ENCODE measurements around the gene SELENOW.

Gene SELENOW

DNA sequence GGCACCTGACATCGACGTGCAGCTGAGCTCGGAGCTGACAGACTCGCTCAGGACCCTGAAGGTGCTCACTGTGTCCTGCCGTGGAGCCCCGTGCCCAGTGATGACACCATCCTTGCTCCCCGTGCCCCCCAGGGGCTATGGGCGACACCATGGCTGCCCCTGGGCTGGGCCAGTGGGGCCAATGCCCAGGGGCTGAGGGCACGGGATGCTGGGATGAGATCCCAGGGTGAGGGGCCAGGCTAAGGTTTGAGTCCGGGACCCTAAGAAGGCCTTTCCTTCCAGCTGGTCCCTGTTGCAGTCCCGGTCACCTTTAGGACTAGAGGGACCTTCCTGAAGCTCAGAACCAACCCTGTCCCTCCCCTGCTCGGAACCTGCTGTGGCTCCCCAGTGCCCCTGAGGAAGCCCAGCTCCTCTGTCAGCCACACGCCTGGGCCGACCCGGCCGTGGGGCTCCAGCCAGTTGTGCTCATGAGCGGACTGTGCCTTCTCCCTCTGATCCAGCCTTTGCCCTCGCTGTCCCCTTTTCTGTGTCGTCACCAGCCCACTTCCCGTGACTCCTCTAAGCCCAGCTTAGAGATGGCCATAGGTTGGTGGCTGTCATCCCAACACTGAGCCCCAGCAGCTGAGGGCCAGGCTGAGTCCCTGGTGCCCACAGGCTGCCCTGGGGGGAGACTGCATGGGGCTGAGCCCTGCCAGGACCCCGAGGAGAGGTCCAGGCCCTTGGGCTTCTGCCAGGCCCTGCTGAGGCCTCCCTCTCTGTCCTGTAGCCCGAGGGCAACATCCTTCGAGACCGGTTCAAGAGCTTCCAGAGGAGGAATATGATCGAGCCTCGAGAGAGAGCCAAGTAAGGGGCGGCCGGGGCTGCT lies 22.5 kb upstream of the SELENOW start:
- Histone ChIP-seq H3K27ac (no peak overlapping the region), H3K4me1 (no peaks in the 10 kb centered on the region), H3K9me3 (no peaks in the 10 kb centered on the region), H3K4me3 (no peak overlapping the region), H3K36me3 (peaks cover 76 to 98% (median 85%) of the 10 kb centered on the region in 3 donors), H3K27me3 (no peaks in the 10 kb centered on the region)
- no peak for DNase-seq
- TF ChIP-seq, protein P1, sequence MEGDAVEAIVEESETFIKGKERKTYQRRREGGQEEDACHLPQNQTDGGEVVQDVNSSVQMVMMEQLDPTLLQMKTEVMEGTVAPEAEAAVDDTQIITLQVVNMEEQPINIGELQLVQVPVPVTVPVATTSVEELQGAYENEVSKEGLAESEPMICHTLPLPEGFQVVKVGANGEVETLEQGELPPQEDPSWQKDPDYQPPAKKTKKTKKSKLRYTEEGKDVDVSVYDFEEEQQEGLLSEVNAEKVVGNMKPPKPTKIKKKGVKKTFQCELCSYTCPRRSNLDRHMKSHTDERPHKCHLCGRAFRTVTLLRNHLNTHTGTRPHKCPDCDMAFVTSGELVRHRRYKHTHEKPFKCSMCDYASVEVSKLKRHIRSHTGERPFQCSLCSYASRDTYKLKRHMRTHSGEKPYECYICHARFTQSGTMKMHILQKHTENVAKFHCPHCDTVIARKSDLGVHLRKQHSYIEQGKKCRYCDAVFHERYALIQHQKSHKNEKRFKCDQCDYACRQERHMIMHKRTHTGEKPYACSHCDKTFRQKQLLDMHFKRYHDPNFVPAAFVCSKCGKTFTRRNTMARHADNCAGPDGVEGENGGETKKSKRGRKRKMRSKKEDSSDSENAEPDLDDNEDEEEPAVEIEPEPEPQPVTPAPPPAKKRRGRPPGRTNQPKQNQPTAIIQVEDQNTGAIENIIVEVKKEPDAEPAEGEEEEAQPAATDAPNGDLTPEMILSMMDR (IDR thresholded peaks at IDR 0.05), result no peak
- intact Hi-C loops (cut with DNase I; ENCODE audit: low total_unique reads), result no loop called here

- TF ChIP-seq, protein P1 (IDR thresholded peaks at IDR 0.05), result no peak
- Histone ChIP-seq H3K27me3 (no peaks in the 10 kb centered on the region), H3K36me3 (peaks cover 70 to 92% (median 79%) of the 10 kb centered on the region in 3 donors), H3K9me3 (no peaks in the 10 kb centered on the region), H3K4me3 (no peak overlapping the region), H3K27ac (no peak overlapping the region), H3K4me1 (no peaks in the 10 kb centered on the region)
- intact Hi-C loops (cut with DNase I; ENCODE audit: low total_unique reads), result no loop called here
- no peak for DNase-seq
Measured at GRCh38 chr19:47756627-47756929, 21.9 kb upstream of the SELENOW start.

DNA sequence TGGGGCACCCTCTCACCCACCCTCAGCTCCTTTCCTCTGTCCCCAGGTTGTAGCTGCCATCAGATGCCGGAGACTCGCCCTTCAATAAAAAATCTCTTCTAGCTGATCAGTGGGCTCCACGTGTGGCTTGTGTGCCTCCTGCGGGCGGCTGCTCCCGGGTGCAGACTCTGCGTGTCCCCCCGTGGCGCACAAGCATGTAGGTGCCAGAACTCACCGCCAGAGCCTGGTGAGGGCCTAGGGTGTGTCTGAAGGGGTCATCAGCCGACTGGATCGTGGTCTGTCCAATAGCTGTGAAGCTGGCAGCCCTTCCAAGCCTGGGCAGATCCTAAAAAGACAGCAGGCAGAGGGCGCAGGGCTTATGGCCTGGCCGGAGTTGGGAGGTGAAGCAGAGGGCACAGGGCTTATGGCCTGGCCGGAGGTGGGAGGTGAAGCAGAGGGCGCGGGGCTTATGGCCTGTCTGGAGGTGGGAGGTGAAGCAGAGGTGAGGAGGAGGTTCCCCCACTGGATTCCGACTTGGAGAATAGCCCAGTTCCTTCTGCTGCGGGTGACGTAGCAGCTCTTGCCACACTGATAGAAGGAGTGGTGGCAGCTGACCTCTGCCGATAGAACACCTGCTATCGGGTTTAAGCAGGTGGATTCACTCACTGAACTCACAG lies 21.4 kb upstream of the SELENOW start:
- TF ChIP-seq, protein P1 (IDR thresholded peaks at IDR 0.05), result no peak
- intact Hi-C loops (cut with DNase I; ENCODE audit: low total_unique reads), result no loop called here
- H3K27ac ChIP-seq, result no peak overlapping the region
- peaks cover 66 to 87% (median 74%) of the 10 kb centered on the region in 3 donors for H3K36me3 ChIP-seq
- H3K4me1 ChIP-seq, result no peaks in the 10 kb centered on the region
- H3K9me3 ChIP-seq, result no peaks in the 10 kb centered on the region
- no peaks in the 10 kb centered on the region for H3K27me3 ChIP-seq
- no peak for DNase-seq
- H3K4me3 ChIP-seq, result no peak overlapping the region

GRCh38 chr19:47757617-47758442 lies 20.7 kb upstream of the SELENOW start:
- intact Hi-C loops (cut with DNase I; ENCODE audit: low total_unique reads), result no loop called here
- no peaks in the 10 kb centered on the region for H3K9me3 ChIP-seq
- TF ChIP-seq, protein P1 (IDR thresholded peaks at IDR 0.05), result no peak
- H3K27ac ChIP-seq, result no peak overlapping the region
- DNase-seq, result no peak
- H3K36me3 ChIP-seq, result peaks cover 59 to 79% (median 67%) of the 10 kb centered on the region in 3 donors
- H3K27me3 ChIP-seq, result no peaks in the 10 kb centered on the region
- no peaks in the 10 kb centered on the region for H3K4me1 ChIP-seq
- no peak overlapping the region for H3K4me3 ChIP-seq

GRCh38 chr19:47758443-47758804 lies 20.1 kb upstream of the SELENOW start:
- H3K4me3 ChIP-seq, result no peak overlapping the region
- no peaks in the 10 kb centered on the region for H3K4me1 ChIP-seq
- peaks cover 54 to 73% (median 61%) of the 10 kb centered on the region in 3 donors for H3K36me3 ChIP-seq
- no peaks in the 10 kb centered on the region for H3K27me3 ChIP-seq
- no peak for DNase-seq
- TF ChIP-seq, protein P1 (IDR thresholded peaks at IDR 0.05), result no peak
- no peaks in the 10 kb centered on the region for H3K9me3 ChIP-seq
- intact Hi-C loops (cut with DNase I; ENCODE audit: low total_unique reads), result no loop called here
- H3K27ac ChIP-seq, result no peak overlapping the region

Data from tibial artery (tissue), 4 donors.